GM18526 (cell line): ENCODE data around the gene PARP1.

Source experiments
- POLR2A ChIP-seq: IDR thresholded peaks from 3 replicates; pipeline ENCODE4 v1.6.1; 2011; ENCODE audit not compliant: insufficient read length; ENCODE audit errors: extremely low read depth

PARP1 gene

GRCh38 chr1:226372885-226373284 is 35.0 kb downstream of the PARP1 start:
- no peak for TF ChIP-seq POLR2A

GRCh38 chr1:226371866-226372490 is 35.9 kb downstream of the PARP1 start:
- no peak for TF ChIP-seq POLR2A

- TF ChIP-seq POLR2A = no peak
Measured at GRCh38 chr1:226371027-226371694, 36.7 kb downstream of the PARP1 start.

- TF ChIP-seq POLR2A = no peak
Measured at GRCh38 chr1:226370144-226370923, 37.6 kb downstream of the PARP1 start.

GRCh38 chr1:226369110-226369509 is 38.8 kb downstream of the PARP1 start:
- TF ChIP-seq POLR2A = no peak

DNA sequence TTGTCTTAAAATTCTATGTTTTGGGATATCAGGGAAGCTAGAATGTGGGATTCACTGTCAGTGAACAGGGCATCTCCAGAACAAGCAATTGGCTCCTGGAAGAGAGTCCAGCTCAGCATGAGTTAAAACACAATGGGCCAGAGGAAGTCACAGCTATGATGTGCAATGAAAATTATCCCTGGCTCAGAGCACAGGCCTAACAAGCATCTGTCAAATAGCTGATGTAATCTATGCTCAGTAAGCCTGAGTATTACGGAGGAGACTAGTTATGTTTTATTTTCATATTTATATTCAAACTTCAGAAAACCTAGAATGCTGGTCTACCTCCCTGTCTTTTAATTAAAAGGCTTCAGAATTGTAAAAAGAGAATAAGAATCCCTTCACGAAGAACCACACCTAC is 41.6 kb downstream of the PARP1 start:
- TF ChIP-seq POLR2A = no peak

DNA sequence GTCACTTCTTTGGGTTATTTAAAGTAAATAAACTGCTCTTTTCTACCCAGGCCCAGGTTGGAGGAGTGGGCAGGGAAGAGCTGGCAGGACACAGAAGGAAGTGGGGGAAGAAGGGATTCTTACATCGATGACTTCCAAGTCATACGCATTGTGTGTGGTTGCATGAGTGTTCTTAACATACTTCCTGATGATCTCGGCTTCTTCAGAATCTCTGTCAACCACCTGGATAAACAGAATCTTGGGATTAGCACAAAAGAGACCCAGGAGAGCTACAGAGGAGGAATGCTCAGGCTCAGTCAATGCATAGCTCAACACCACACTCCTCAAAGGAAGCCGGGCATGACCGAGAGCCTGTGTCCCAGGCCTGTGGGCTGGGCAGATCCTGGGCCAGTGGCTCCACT is 42.1 kb downstream of the PARP1 start:
- no peak for TF ChIP-seq POLR2A

- no peak for TF ChIP-seq POLR2A
Measured at GRCh38 chr1:226364901-226365565, 42.9 kb downstream of the PARP1 start.

DNA sequence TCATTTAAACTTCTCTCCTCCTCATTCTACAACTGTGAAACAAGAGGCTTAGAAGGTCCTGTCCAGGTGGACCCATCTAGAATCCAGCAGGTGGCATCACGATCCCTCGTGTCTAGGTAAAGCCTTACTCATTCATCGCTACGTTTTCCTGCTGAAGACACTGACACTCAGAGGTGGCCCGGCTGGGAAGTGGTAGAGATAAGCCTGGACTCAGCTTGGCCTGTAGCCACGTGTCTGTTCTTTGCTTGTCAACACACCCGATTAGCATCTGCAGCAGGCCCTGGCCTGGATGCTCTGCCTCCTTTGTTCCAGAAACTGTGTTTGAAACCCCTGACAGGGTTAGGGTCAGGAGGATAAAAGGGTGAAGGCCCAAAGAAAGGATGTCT is 43.4 kb downstream of the PARP1 start:
- no peak for TF ChIP-seq POLR2A

GRCh38 chr1:226363801-226364513 is 43.9 kb downstream of the PARP1 start:
- TF ChIP-seq POLR2A = no peak

DNA sequence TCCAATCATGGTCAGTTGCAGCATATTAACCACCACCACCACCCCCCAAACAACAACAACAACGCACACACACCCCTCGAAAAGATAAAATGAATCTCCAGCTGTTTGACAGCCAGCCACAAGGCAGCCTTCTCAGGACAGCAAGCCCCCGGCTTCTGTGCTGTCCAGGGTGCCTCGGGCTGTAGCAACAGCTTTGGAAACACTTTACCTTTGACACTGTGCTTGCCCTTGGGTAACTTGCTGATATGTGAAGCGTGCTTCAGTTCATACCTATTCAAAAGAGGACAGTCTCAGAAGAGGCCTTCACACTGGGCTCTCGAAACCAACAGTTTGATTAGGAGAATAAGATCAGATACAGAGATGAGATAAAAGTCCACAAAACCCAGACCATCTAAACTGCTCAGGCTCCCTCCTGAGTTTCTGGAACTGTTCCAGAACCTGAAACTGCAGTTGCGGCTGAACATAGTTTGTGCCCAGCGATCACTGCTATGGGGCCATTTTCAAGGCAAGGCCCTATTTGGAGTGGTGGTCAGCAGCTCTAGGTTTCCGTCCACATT is 44.9 kb downstream of the PARP1 start:
- no peak for TF ChIP-seq POLR2A

GRCh38 chr1:226362361-226362760 is 45.5 kb downstream of the PARP1 start:
- no peak for TF ChIP-seq POLR2A

- TF ChIP-seq POLR2A = no peak
Measured at GRCh38 chr1:226360106-226360746, 47.7 kb downstream of the PARP1 start.

DNA sequence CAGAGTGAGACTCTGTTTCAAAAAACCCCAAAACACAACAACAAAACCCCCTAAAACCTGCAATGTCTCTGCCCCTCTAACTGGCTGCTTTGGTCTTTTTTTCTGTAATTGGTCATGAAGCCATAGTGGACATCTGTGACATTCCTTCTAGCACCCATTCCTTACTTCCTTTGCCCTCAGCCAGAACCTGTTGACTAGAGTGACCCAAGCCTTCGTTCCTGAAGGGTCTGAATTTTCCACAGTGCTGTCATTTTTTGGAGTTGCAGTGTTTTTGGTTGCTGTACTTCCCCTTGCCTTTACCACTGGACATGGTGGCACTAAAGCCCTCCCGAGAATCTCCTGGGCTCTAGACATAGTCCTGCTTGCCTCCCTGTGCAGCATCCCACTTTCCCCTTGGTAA is 50.5 kb downstream of the PARP1 start:
- TF ChIP-seq POLR2A = no peak
